Stimulated activated naive CD8-positive, alpha-beta T cell treated with anti-CD3 and anti-CD28 coated beads, Interleukin-15, Interleukin-2, amounts not matched to agents 100 ng/mL and 50 ng/mL, for 24 hours (primary cell): ENCODE data around the gene ANGPTL1.
A peak's percentile ranks its signal among the peaks of the same experiment; 100 is the strongest.
"Not testable (repeated sequence)": the region's sequence is repeated elsewhere in the genome, so short reads cannot be mapped to it uniquely, and the experiment has no call there.

ENCODE experiments used
- H3K27ac Mint-ChIP-seq: one replicate; pipeline ENCODE4 v1.8.0; 2021; ENCODE audit warnings: mild to moderate bottlenecking, mixed read lengths
- H3K27me3 Mint-ChIP-seq: one replicate; pipeline ENCODE4 v1.8.0; 2021; ENCODE audit warnings: mixed read lengths
- H3K36me3 Mint-ChIP-seq: one replicate; pipeline ENCODE4 v1.8.0; 2021; ENCODE audit warnings: low read depth, mixed read lengths
- H3K4me1 Mint-ChIP-seq: one replicate; pipeline ENCODE4 v1.8.0; 2021; ENCODE audit warnings: low read depth, mixed read lengths
- H3K4me3 Mint-ChIP-seq: one replicate; pipeline ENCODE4 v1.8.0; 2021; ENCODE audit warnings: mild to moderate bottlenecking, mixed read lengths
- H3K9me3 Mint-ChIP-seq: one replicate; pipeline ENCODE4 v1.8.0; 2021; ENCODE audit warnings: mixed read lengths

Gene ANGPTL1

GRCh38 chr1:178877896-178878295, 7.0 kb upstream of the ANGPTL1 start:
- Mint-ChIP-seq H3K27ac (no peak overlapping the region), H3K4me3 (no peak overlapping the region), H3K27me3 (no peaks in the 10 kb centered on the region)

DNA sequence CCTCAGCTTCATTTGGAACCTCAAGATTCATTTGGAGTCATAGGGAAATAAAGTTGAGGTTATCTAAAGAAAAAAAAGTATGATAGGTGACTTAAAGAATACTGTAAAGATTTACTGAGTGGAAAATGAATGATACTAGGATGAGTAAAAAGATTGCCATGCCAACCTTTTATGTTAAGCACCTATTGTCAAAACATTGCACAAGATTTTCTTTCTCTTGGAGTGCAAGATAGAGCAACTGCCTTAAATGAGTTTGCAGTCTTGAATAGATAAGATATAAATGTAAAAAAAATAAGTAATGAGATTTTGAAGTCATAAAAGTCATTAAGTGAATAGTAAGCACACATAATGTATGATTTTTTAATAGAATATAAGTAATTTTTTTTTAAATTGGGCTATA, 5.1 kb upstream of the ANGPTL1 start:
- peaks cover 5% of the 10 kb centered on the region for H3K4me1 Mint-ChIP-seq
- no peak overlapping the region for H3K27ac Mint-ChIP-seq
- H3K9me3 Mint-ChIP-seq, result no peaks in the 10 kb centered on the region
- H3K27me3 Mint-ChIP-seq, result no peaks in the 10 kb centered on the region
- no peak overlapping the region for H3K4me3 Mint-ChIP-seq
- no peaks in the 10 kb centered on the region for H3K36me3 Mint-ChIP-seq

More at GRCh38 chr1:178877896-178878295, 7.0 kb upstream of the ANGPTL1 start:
- Mint-ChIP-seq H3K36me3 (no peaks in the 10 kb centered on the region), H3K9me3 (no peaks in the 10 kb centered on the region), H3K4me1 (peaks cover under 1% of the 10 kb centered on the region)

GRCh38 chr1:178874966-178875365, 4.1 kb upstream of the ANGPTL1 start:
- H3K4me3 Mint-ChIP-seq, result no peak overlapping the region

GRCh38 chr1:178871551-178872320, 859 bp upstream of the ANGPTL1 start:
- Mint-ChIP-seq H3K4me3 (no peak overlapping the region), H3K36me3 (peaks cover 7% of the 10 kb centered on the region), H3K27me3 (no peaks in the 10 kb centered on the region), H3K27ac (no peak overlapping the region), H3K9me3 (no peaks in the 10 kb centered on the region), H3K4me1 (peaks cover 11% of the 10 kb centered on the region)

More at GRCh38 chr1:178874966-178875365, 4.1 kb upstream of the ANGPTL1 start:
- H3K27ac Mint-ChIP-seq, result no peak overlapping the region
- H3K9me3 Mint-ChIP-seq, result no peaks in the 10 kb centered on the region
- no peaks in the 10 kb centered on the region for H3K27me3 Mint-ChIP-seq
- H3K36me3 Mint-ChIP-seq, result no peaks in the 10 kb centered on the region
- H3K4me1 Mint-ChIP-seq, result peaks cover 5% of the 10 kb centered on the region

DNA sequence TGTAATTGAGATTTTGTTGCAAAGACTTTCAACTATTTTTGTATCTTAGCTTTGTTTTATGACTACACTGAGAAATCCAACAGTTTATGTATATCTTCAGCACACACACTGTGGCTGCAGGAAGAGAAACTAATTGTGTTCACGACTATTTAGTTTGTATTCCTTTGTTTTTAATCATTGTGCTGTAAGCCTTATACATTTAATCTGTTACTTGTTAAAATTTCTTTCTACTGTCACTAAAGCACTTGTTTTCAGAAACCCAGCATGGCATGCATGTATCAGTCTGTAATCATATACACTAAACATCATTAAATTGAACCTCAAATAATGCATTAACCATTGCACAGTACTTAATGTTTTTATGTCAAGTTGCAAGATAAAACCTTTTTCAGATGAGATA, 656 bp downstream of the ANGPTL1 start:
- Mint-ChIP-seq H3K4me3 (no peak overlapping the region), H3K27me3 (no peaks in the 10 kb centered on the region), H3K27ac (no peak overlapping the region), H3K9me3 (no peaks in the 10 kb centered on the region), H3K36me3 (peaks cover 7% of the 10 kb centered on the region), H3K4me1 (peaks cover 11% of the 10 kb centered on the region)

DNA sequence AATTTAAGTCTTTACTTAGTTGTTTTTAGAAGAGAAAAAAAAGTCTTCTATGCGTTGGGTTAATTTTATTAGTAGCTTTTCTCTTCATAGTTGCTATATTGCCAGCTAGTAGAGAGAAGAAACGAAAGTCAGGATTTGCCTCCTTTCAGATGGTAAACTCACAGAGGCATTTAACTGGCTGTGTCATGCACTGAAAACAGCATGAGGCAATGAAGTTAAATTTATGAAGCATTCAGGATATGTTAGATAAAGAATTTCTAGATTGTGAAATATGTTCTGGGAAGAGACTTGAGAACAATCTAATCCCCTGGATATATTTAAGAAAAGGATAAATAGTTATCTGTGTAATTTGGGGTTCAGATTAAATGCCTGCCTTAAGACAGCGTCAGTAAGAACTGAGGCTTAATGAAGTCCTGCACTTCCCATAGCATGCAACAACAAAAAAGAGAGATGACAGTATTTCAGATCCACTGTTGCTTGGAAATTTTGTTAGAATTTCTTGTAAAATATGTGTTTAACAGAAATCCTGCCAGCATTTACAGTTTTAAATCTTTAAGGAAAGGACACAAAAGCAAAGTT, 1.7 kb downstream of the ANGPTL1 start:
- H3K9me3 Mint-ChIP-seq, result no peaks in the 10 kb centered on the region
- H3K27ac Mint-ChIP-seq, result no peak overlapping the region
- H3K27me3 Mint-ChIP-seq, result no peaks in the 10 kb centered on the region
- peaks cover 14% of the 10 kb centered on the region for H3K4me1 Mint-ChIP-seq
- peaks cover 10% of the 10 kb centered on the region for H3K36me3 Mint-ChIP-seq
- H3K4me3 Mint-ChIP-seq, result no peak overlapping the region

- no peak overlapping the region for H3K27ac Mint-ChIP-seq
- H3K36me3 Mint-ChIP-seq, result peaks cover 11% of the 10 kb centered on the region
- H3K27me3 Mint-ChIP-seq, result no peaks in the 10 kb centered on the region
- H3K4me1 Mint-ChIP-seq, result peaks cover 14% of the 10 kb centered on the region
- no peak overlapping the region for H3K4me3 Mint-ChIP-seq
- H3K9me3 Mint-ChIP-seq, result no peaks in the 10 kb centered on the region
Observed at GRCh38 chr1:178868706-178869105, 2.2 kb downstream of the ANGPTL1 start.

DNA sequence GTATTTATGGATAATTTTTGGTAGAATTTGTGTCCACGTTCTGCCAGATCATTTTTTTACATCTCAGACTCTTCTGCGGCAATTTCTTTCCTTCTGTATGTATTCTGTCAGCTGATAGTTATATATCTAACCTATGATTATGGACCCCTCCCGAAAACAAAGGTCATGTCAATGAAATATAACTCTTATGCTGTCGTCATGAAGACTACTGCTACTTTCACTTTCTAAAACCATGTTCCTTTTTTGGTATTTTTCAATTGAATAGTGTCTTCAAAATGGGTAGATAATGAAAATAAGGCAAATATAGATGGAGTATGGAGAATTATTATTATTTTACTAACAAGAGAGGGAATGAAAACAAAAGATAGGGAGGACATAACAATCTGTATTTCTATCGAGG, 3.2 kb downstream of the ANGPTL1 start:
- Mint-ChIP-seq H3K27me3 (no peaks in the 10 kb centered on the region), H3K4me3 (peak overlapping the region; percentile 4), H3K27ac (peak overlapping the region; percentile 50), H3K9me3 (no peaks in the 10 kb centered on the region), H3K36me3 (peaks cover 11% of the 10 kb centered on the region), H3K4me1 (peaks cover 11% of the 10 kb centered on the region)

- Mint-ChIP-seq H3K27me3 (no peaks in the 10 kb centered on the region), H3K4me3 (no peak overlapping the region), H3K4me1 (peaks cover 9% of the 10 kb centered on the region), H3K9me3 (no peaks in the 10 kb centered on the region), H3K27ac (no peak overlapping the region), H3K36me3 (peaks cover 15% of the 10 kb centered on the region)
Observed at GRCh38 chr1:178864326-178864725, 6.6 kb downstream of the ANGPTL1 start.

DNA sequence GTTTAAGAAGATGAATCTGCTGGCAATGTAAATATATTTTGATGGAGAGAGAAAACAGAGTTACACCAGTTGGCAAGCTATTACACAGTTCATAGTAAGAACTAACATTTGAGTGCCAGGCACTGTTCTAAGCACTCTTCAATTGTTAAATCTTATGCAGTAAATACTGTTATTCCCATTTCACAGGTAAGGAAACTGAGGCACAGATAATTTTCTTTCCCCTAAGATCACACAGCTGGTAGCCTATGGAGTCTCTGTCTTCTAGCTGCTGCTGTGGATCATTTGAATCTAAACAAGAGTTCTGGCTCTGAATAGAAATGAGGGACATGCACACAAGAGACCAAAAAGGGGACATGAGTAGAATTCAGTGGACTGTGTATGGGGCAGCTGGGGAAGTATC, 8.0 kb downstream of the ANGPTL1 start:
- H3K4me3 Mint-ChIP-seq, result no peak overlapping the region
- H3K27ac Mint-ChIP-seq, result no peak overlapping the region
- no peaks in the 10 kb centered on the region for H3K9me3 Mint-ChIP-seq
- peaks cover 8% of the 10 kb centered on the region for H3K4me1 Mint-ChIP-seq
- H3K27me3 Mint-ChIP-seq, result no peaks in the 10 kb centered on the region
- peaks cover 19% of the 10 kb centered on the region for H3K36me3 Mint-ChIP-seq

DNA sequence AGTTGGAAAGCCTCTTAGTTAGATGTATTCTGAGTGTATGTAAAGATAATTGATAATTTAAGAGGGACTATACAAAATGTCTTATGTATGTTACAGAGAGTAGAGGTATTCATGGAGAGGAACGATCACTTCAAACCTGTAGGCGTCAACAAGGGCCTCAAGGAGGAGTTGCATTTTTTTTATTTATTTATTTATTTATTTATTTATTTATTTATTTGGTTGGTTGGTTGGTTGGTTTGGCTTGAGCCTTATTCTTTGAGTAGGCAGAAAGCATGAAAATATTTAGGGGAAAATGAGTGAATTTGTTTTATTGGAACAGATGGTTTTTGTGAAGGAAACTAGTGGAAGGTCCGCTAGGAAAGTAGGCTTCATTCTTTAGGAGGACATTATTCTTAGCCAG, 8.5 kb downstream of the ANGPTL1 start:
- no peaks in the 10 kb centered on the region for H3K27me3 Mint-ChIP-seq
- peaks cover 15% of the 10 kb centered on the region for H3K36me3 Mint-ChIP-seq
- H3K9me3 Mint-ChIP-seq, result no peaks in the 10 kb centered on the region
- no peak overlapping the region for H3K27ac Mint-ChIP-seq
- H3K4me3 Mint-ChIP-seq, result no peak overlapping the region
- H3K4me1 Mint-ChIP-seq, result peaks cover 4% of the 10 kb centered on the region

DNA sequence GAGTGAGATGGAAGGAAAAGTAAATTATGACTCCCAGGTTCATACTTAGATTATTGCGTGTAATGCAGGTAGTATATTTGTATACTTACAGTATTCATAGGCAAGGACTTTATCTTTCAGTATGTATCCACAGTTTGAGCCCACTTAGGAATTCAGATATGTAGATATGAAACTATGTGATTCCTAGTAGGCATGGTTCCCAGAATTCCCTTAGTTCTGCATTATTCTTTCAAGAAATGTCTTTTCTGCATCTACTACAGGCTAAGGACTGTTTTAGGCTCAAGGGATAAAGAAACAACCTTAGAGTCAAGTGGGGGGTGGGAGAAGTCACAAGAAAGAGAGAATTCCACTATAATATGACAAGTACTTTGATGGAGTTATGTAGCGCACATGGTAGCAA, 13.8 kb downstream of the ANGPTL1 start:
- H3K27me3 Mint-ChIP-seq, result no peaks in the 10 kb centered on the region
- no peaks in the 10 kb centered on the region for H3K4me1 Mint-ChIP-seq
- no peak overlapping the region for H3K4me3 Mint-ChIP-seq
- H3K36me3 Mint-ChIP-seq, result peaks cover 8% of the 10 kb centered on the region
- H3K9me3 Mint-ChIP-seq, result no peaks in the 10 kb centered on the region
- no peak overlapping the region for H3K27ac Mint-ChIP-seq

DNA sequence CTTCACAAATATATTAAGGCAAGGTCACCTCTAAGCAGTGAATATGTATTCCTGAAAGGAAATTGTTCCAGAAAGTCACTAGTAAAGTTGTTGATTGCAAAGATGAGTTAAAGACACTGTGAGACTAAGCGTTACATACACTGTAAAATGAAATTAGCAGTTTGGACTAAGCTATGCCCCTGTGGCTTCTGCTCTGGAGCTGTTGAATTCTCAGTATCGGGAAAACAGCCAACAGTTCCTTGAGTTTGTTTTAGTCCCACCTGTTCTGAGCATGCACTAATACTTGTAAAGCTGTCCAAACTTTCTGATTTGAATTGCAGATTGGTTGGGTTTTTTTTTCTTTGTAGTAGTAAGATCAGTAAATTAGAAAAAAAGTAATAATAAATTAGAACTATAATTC, 21.0 kb downstream of the ANGPTL1 start:
- H3K36me3 Mint-ChIP-seq, result no peaks in the 10 kb centered on the region
- no peak overlapping the region for H3K27ac Mint-ChIP-seq
- H3K9me3 Mint-ChIP-seq, result no peaks in the 10 kb centered on the region
- H3K4me3 Mint-ChIP-seq, result no peak overlapping the region
- H3K4me1 Mint-ChIP-seq, result no peaks in the 10 kb centered on the region
- no peaks in the 10 kb centered on the region for H3K27me3 Mint-ChIP-seq

- not testable (repeated sequence) for H3K36me3 Mint-ChIP-seq, H3K27ac Mint-ChIP-seq, H3K27me3 Mint-ChIP-seq, H3K9me3 Mint-ChIP-seq, H3K4me1 Mint-ChIP-seq, H3K4me3 Mint-ChIP-seq
Observed at GRCh38 chr1:178847919-178848318, 23.0 kb downstream of the ANGPTL1 start.

GRCh38 chr1:178847396-178847849, 23.5 kb downstream of the ANGPTL1 start:
- Mint-ChIP-seq H3K4me1 (no peaks in the 10 kb centered on the region), H3K9me3 (no peaks in the 10 kb centered on the region), H3K4me3 (no peak overlapping the region), H3K27me3 (no peaks in the 10 kb centered on the region), H3K27ac (no peak overlapping the region), H3K36me3 (no peaks in the 10 kb centered on the region)

DNA sequence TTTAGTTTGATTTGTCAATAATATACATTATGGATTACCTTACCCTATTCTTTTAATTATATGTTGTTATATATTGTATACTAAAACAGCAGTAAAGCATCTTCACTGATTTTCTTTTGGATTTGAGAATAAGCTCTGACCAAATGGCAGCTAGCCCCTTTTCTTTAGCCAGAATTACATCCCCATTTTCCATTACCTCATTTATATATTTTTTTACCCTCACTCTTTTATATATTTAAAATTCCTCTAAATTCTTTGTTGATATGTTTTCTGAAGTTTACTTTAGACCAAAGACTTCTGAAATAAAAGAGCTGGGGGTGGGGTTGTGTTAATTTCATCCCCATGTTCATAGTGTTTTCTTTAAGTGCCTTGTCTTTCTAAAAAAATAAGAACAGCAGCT, 24.6 kb downstream of the ANGPTL1 start:
- H3K36me3 Mint-ChIP-seq, result no peaks in the 10 kb centered on the region
- H3K4me3 Mint-ChIP-seq, result no peak overlapping the region
- H3K27me3 Mint-ChIP-seq, result no peaks in the 10 kb centered on the region
- H3K27ac Mint-ChIP-seq, result no peak overlapping the region
- no peaks in the 10 kb centered on the region for H3K9me3 Mint-ChIP-seq
- H3K4me1 Mint-ChIP-seq, result no peaks in the 10 kb centered on the region
